ENCODE data around the gene ACOT13.
"Not testable (repeated sequence)": the region's sequence is repeated elsewhere in the genome, so short reads cannot be mapped to it uniquely, and the experiment has no call there.

ACOT13 gene

DNA sequence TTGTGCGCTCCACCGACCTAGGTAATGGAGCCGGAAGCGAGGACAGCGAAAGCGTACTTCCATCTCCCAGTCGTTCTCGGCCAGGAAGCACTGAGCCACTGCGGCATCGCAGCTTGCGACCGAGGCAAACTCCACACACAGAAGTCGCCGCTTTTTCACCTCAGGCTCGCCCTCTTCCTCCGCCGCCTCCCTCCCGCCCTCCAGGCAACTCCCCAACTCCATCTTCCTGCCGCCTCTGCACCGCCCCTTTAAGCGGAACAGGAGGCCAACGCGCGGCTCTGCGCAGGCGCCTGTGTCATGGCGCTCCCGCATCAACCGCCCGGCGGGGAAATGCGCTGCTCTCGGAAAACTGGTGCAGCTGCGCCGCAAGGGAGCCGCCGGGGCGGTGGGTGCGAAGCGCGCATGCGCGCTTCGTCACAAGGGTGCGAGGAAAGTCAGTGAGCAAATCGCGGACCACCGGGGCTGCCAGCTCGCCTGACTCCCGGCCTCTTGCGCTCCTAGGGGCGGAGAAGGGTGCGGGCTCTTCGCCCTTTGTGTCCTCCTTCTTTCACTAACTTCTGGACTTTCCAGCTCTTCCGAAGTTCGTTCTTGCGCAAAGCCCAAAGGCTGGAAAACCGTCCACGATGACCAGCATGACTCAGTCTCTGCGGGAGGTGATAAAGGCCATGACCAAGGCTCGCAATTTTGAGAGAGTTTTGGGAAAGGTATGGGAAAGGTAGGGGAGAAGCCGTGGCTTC is at the start of gene ACOT13, which contains the start of gene TDP2:
Gene ACOT13 (plus strand): TSS at position 437 of the 737 bp plus-strand sequence. CDS start 187 bp downstream, at position 624.
Gene TDP2 (minus strand): TSS at position 259 of the 737 bp plus-strand sequence. CDS start 37 bp downstream, at position 222.
- DNase-seq: peak; percentile 95

DNA sequence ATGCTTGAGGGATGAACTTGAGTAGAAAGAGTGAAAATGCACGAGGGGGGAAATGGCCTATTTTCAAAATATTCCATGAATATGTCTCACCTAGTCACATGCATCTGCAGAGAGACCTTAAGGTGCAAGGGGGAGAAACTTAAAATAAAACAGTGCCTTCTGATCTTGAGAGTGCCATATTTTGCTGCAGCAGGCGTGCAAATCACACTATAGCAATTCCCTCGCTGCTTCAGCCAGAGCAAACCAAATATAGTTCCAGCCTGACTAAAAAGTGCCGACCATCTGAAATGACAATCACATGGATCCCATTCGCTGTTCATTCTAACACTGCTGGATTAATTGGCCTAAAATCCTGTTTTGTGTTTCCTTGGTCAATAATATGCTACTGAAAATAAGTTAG is 47.2 kb upstream of the ACOT13 start:
- DNase-seq: no peak

DNA sequence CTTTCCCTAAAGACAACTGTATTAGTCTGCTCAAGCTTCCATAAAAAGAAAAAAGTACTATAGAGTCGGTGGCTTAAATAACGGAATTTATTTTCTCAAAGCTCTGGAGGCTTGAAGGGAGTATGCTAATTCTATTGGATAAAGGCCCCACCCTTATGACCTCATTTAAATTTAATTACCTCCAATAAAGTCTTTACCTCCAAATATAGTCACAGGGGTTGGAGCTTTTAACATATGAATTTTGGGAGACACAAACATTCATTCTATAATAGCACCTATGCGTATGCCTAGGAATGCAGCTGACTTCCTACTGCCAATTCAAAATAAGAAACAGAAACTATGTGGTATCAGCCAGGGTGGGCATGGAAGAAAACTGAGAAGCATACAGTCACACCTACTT is 46.2 kb upstream of the ACOT13 start:
- no peak for DNase-seq

DNA sequence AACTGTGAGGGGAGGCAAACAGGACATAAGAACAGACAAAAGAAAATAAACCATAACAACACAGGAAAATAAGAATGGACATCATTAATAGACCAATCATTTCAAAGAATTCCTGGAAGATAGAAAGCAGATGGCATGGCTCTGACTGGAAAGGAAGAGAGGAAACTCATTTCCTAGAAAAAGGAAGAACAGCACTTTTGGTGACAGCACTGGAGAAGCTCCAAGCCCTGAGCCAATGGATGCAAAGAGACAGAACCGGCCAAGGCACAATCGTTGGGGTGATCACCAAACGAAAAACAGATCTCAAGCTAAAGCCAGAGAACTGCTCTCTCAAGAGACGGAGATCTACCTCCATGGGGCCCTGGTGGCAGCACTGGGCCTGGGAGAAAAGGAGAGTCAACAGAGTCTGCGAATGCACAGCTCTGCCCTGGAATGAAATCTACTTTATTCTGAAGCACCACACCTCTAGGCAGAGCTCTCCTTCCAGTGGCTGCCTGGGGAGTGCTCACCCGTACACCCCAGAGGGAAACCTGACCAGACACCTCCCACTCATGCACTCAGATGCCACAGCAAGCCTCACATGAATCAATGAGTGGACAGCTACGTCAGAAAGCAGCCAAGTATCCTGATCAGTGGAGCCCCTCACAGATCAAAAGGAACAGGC is 45.1 kb upstream of the ACOT13 start:
- DNase-seq: no peak

DNA sequence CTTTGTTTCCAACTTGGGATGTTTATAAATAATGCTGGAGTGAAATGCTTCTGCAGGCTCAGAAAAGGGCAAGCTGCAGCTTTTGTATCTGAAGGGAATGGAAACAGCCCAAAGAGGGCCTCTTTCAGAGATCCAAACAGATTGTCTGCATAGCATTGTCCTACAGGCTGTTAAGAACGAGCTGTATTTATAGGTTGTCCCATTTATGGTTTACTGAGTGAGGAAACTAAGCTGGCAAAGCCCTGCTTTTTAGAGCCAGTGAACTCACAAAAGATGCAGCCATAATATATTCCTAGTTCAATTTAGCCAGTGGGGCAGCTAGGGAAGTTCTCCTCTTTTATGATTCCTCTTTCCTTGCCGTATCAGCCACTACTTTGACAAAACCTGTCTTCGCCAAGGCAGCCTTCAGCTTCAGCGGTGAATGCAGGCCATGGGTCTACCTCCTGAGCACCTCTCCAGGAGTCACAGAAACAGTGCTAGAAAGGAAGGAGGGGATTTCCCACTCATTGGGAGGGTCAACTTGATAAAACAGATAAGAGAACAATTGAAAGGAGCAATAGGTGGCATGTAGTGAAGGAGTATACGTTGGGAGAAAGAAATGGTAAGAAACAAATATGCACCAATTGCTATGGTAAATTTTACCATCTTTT is 35.9 kb upstream of the ACOT13 start:
- no peak for DNase-seq

DNA sequence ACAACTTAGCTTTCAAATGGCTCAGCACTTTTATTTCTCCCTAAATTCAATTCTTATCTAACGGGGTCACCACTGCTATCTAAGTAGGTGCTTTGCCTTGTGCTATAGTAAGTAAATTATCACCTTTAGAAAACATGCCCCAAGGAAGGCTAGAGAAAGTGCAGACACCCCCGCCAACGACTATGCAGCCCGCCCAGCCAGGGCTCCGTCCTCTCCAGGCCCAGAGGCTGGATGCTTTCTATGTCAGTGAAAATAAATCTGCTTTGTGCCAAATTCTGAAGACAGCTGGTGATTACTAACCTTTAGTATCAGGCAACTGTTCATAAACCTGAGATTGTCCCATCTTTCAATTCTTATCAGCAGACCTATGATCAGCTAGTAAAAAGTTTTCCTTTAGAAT is 35.2 kb upstream of the ACOT13 start:
- no peak for DNase-seq

DNA sequence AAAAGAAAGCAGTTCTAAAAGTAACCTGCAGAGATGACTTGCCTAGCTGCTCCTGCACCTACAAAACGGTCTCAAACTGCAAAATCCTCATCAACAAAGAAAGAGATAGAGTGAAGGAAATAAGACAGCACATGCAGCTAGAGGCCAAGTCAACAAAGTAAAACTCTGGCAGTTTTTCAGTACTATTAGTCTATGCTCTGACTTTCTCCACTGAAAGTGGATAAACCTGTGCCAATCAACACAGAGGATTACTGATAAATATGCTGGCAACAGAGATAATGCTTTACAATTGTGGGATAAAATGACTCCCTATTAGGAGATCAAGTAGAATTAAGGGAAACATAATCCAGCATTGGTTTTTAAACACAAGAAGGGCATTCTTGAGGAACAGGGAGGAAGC is 34.3 kb upstream of the ACOT13 start:
- no peak for DNase-seq

DNA sequence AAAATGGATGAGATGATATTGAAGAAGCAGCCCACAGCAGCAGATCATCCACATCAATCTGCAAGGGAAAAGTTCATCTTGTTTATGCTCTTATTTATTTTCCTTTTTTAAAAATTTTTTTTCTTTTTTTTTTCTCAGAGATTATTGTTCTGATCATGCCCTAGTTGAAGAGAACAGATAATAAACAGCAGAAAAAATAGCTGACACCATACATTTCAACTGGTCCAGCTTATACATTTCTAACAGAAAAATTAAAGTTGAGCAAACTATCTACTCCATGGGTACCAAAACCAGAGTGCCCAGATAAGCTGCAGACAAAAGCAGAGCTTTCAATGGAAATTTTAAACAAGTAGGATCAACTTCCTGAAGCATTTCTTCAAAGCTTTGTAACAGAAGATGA is 30.2 kb upstream of the ACOT13 start:
- no peak for DNase-seq

DNA sequence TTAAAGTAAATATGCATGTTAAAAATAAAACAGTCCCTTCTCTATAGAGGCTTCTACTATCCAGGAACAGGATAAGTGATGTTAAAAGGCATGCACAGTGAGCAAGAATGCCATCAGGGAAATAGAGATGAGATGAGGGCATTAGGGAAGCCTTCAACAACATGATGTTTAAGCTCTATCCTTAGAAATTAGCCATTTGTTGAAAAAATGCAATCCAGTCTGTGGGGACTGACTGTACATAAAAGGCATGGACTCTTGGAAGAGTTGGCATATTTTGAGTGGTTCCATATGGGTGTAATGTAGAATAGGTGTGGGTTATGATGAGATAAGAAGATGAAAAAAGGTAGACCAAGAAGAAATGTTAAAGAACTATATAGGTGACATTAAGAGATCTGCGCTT is 26.7 kb upstream of the ACOT13 start:
- DNase-seq: no peak

DNA sequence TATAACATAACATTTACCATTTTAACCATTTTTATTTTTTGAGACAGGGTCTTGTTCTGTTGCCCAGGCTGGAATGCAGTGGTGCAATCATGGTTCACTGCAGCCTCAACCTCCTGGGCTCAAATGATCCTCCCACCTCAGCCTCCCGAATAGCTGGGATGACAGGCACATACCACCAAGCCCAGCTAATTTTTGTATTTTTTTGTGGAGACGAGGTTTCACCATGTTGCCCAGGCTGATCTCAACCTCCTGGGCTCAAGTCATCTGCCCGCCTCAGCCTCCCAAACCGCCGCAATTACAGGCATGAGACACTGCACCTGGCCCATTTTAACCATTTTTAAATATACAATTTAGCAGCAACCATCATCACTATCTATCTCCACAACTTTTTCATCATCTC is 26.2 kb upstream of the ACOT13 start:
- not testable (repeated sequence) for DNase-seq

DNA sequence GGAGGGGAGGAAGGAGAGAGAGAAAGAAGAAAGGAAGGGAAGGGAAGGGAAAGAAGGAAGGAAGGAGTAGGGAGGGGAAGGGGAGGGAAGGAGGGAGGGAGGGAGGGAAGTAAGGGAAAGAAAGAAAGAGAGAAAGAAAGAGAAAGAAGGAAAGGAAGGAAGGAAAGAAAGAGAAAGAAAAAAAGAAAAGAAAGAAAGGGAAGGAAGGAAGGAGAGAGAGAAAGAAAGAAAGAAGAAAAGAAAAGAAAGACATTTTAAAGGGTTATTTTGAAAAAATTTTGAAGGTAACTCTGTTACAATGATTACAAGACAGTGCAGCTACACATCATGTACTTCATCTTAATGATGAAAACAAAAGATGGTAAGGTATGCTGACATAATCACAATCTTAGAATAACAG is 24.8 kb upstream of the ACOT13 start:
- no peak for DNase-seq

DNA sequence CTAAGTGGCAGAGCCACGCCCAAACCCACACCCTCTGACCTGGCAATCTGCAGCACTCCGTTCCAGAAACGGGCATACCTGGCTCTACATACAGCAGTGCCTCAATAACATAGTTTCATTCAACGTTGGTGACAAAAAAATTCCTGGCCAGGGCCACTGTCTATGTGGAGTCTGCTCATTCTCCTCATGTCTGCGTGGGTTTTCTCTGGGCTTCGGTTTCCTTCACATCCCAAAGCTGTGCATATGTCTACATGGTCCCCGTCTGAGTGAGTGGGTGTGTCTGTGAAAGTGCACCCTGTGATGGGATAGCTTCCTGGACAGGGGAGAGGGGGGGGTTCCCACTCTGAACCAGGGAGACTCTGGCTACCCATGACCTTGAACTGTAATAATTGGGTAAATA is 23.0 kb upstream of the ACOT13 start:
- no peak for DNase-seq

DNA sequence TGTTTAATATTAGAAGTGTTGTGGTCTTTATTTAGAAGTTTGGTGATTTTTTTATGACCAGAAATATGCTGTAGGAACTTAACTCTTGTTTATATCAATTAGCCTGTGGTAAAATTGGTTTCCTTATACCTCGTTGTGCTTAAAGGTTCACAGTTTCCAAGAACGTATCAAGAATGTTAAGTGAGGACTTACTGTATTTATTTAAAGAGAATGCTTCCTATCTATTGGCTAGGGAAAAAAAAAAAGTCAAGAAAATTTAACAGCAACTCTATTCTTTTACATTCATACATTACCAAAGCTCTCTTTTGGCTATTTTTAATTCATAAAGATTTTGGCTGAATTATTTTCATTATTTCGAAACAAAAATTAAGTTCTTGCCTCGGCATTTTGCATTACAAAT is 22.5 kb upstream of the ACOT13 start:
- no peak for DNase-seq

DNA sequence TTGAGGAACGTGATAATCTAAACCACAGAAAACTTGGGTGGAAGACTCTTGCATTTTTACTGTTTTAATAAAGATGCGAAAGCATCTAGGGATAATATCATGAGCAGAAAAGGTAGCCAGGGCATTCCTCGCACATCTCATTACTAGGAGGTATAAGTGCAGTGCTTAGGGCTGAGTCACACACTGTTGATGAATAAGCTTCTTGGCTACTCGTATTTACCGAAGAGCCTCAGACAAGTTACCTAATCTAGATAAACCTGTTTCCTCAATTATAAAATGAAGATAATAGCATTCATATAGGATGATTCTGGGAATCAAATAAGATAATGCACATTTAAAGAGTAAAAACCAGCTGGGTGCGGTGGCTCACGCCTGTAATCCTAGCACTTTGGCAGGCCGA is 20.1 kb upstream of the ACOT13 start:
- no peak for DNase-seq

DNA sequence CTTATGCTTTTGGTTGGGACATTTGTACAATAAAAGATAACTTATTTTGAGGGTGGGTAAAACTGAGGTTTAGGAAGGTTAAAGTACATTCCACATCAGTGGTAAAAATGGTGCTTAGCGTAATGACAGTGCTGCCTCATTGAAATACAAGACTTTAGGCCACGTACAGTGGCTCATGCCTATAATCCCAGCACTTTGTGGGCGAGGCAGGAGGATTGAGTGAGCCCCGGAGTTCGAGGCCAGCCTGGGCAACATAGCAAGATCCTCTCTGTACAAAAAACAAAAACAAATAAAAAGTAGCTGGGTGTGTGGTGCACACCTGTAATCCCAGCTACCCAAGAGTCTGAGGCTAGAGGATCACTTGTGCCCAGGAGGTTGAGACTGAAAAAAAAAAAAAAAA is 18.6 kb upstream of the ACOT13 start:
- DNase-seq: no peak

DNA sequence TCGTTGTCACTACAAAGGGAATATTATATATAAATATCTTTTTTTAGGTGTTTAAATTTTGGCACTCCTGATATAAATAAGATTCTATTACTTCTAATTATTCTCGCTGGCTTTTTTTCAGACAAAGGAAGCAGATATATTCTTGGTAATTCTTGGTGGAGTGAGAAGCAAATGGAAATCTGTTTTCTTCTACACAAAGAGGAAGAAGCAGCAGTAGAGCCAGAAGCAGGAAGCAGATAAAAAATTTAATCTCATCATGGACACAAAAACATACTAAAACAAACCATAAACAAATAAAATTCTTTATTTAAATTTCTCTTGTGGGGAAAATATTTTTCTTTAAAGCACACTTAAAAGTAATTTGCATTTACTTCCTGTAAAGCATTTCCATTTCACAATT is 17.2 kb upstream of the ACOT13 start:
- no peak for DNase-seq

DNA sequence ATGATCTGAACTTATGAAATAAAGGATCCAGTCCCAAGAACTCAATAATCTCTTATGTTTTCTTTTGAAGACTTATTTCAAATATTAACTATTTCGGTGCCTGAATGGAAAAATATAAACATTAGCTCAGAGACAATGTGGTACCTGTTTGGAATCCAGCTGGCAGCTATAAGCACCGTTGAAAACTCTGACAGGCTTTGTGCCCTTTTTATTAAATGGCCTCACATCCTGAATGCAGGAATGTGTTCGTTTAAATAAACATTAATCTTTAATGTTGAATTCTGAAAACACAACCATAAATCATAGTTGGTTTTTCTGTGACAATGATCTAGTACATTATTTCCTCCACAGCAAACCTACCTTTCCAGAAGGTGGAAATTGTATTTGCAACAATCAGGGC is 16.5 kb upstream of the ACOT13 start:
- DNase-seq: no peak

DNA sequence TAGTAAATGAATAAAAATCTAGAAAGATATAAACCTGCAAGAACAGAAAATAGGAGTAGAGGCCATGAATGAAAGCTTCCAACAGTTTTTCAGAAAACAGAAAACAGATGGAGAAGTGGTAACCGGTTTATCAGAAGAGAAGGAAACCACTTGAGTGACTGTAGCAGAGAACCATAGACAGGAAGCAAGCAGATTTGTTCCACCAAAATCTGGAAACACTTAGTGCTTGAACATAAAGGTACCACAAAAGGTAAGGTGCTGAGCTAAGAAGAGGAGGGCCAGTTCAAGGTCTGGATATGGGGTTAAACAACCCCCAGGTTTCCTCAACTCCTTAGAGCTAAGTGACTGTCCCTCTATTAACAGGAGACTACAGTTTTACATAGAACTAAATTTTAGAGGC is 11.7 kb upstream of the ACOT13 start:
- no peak for DNase-seq

DNA sequence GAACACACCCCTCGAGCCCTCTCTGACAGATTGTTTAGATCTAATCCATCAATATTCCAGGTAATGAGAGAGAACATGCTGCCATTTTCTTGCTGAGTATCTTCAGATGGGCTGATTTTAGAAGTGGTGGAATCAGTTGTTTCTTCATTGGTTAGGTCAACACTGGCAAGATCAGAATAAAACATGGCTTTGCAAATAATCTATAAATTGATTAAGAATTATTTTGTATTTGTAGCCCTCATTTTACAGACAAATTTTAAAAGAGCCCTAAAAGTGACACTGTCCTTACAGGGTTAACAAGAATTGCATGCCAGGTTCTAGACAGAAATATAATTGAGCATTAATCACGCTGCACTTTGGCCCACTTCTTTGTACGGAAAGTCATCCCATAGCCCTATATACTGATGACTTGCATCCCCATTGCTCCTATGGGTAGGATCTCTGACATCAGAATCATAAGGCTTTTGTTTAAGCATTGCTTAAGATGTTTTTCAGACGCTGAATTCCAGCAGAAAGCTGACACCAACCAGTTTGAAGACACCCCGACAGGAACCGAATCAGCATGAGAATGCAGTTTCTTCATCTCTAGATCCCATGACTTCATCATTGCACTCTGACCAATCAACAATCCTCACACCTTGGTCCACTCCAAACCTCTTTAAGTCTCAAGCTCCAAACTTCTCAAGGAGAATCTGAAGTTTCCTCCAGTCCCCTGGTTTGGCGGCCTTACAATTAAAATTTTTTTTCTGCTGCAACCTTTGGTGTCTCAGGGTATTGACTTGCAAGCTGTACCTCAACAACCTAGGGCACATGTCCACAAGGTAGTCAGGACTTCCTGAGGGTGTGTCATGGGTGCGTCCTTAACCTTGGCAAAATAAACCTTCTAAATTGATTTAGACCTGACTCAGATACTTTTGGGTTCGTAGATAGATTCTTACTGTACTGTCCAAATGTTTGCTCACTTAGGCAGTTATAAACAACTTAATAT is 8.0 kb upstream of the ACOT13 start:
- no peak for DNase-seq

DNA sequence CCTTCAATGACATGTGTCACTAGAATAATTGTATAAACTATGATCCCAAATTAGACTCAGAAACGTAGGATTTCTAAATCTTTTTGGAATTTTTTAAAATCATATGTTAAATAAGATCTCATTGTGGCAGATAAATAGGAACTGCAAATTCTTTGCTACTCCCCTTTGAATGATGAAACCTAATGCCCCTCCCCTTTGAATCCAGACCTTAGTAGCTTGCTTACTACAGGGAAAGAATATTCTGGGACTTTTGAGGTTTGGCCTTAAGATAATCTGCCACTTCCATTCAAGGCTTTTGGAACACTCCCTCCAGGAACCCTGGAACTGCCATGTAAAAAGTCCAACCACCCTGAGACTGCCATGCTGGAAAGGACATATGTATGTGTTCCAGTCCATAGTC is 7.3 kb upstream of the ACOT13 start:
- no peak for DNase-seq

DNA sequence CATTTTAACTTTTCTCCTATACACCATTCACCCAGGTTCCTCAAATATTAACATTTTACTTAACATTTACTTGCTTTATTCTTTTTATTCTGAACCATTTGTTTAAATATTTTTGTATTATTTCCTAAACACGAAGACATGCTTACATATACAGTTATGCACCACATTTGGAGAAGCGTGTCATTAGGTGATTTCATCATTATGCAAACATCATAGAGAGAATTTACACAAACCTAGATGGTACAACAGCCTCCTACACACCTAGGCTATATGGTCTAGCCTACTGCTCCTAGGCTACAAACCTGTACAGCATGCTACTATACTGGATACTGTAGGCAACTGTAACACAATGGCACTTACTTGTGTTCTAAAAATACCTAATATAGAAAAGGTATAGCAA is 6.8 kb upstream of the ACOT13 start:
- no peak for DNase-seq

DNA sequence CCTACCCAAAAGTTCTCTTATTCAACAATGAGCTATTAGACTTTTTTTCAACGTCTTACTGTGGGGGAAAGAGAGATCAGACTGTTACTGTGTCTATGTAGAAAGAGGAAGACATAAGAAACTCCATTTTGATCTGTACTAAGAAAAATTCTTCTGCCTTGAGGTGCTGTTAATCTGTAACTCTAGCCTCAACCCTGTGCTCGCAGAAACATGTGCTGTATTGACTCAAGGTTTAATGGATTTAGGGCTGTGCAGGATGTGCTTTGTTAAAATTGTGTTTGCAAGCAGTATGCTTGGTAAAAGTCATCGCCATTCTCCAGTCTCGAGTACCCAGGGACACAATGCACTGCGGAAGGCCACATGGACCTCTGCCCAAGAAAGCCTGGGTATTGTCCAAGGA is 5.1 kb upstream of the ACOT13 start:
- DNase-seq: not testable (repeated sequence)

DNA sequence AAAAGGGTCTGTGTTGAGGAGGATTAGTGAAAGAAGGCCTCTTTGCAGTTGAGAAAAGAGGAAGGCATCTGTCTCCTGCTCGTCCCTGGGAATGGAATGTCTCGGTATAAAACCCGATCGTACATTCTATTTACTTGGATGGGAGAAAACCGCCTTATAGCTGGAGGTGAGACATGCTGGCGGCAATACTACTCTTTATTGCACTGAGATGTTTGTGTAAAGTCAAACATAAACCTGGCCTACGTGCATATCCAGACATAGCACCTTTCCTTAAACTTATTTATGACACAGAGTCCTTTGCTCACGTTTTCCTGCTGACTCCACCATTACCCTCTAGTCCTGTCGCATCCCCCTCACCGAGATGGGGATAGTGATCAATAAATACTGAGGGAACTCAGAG is 4.6 kb upstream of the ACOT13 start:
- no peak for DNase-seq

Measured in stimulated activated CD4-positive, alpha-beta T cell treated with anti-CD3 and anti-CD28 coated beads, Interleukin-12 subunit alpha, Interleukin-12 subunit beta, amount 100 ng/mL, for 4 hours (primary cell).